HEK293T (cell line): ENCODE results near the gene RCOR3.

Experiments used
- CTCF ChIA-PET: fragments of 350-600 bp; formaldehyde crosslinking; extraction: SDS; loops from one replicate; lab custom pipeline; 2021; ENCODE audit warnings: antibody characterized with exemption, inconsistent platforms; lab: Yijun Ruan, JAX
- POLR2A ChIA-PET: fragments of 350-600 bp; formaldehyde crosslinking; extraction: SDS; loops from one replicate; lab custom pipeline; 2020; ENCODE audit warnings: antibody characterized with exemption, inconsistent platforms; lab: Yijun Ruan, JAX
- DNase-seq: peaks from one replicate; pipeline ENCODE4 v3.0.0; 2012; ENCODE audit warnings: mixed read lengths; ENCODE audit errors: extremely low spot score
- ARNT ChIP-seq: fragments of 450-650 bp; IDR thresholded peaks from 2 replicates; pipeline ENCODE4 v1.6.1; 2017; ENCODE audit warnings: mild to moderate bottlenecking
- BHLHE40 ChIP-seq: fragments of 450-650 bp; IDR thresholded peaks from 2 replicates; pipeline ENCODE4 v1.6.1; 2016; ENCODE audit warnings: mild to moderate bottlenecking, moderate library complexity, borderline replicate concordance
- CTBP1 ChIP-seq: fragments of 450-650 bp; IDR thresholded peaks from 2 replicates; pipeline ENCODE4 v1.6.1; 2016; ENCODE audit warnings: borderline replicate concordance
- ELF4 ChIP-seq: fragments of 450-650 bp; IDR thresholded peaks from 2 replicates; pipeline ENCODE4 v1.6.1; 2017; ENCODE audit warnings: antibody characterized with exemption
- FOXA1 ChIP-seq: fragments of 450-650 bp; IDR thresholded peaks from 2 replicates; pipeline ENCODE4 v1.6.1; 2016; ENCODE audit warnings: mild to moderate bottlenecking
- FOXK2 ChIP-seq: fragments of 450-650 bp; IDR thresholded peaks from 2 replicates; pipeline ENCODE4 v1.6.1; 2016; ENCODE audit warnings: mild to moderate bottlenecking
- FOXM1 ChIP-seq: fragments of 450-650 bp; IDR thresholded peaks from 2 replicates; pipeline ENCODE4 v1.6.1; 2017; ENCODE audit warnings: mild to moderate bottlenecking, borderline replicate concordance
- HDGF ChIP-seq: fragments of 450-650 bp; IDR thresholded peaks from 2 replicates; pipeline ENCODE4 v1.6.1; 2017; ENCODE audit warnings: antibody characterized with exemption, borderline replicate concordance
- L3MBTL2 ChIP-seq: fragments of 450-650 bp; conservative IDR thresholded peaks from 2 replicates; pipeline ENCODE4 v1.6.1; 2016; ENCODE audit warnings: mild to moderate bottlenecking
- LEF1 ChIP-seq: fragments of 450-650 bp; IDR thresholded peaks from 2 replicates; pipeline ENCODE4 v1.6.1; 2017; ENCODE audit warnings: mild to moderate bottlenecking, borderline replicate concordance
- NFRKB ChIP-seq: fragments of 450-650 bp; IDR thresholded peaks from 2 replicates; pipeline ENCODE4 v1.6.1; 2016; ENCODE audit warnings: mild to moderate bottlenecking, moderate library complexity
- SP1 ChIP-seq: fragments of 450-650 bp; IDR thresholded peaks from 2 replicates; pipeline ENCODE4 v1.6.1; 2017
- SUZ12 ChIP-seq: fragments of 450-650 bp; IDR thresholded peaks from 2 replicates; pipeline ENCODE4 v1.6.1; 2016; ENCODE audit warnings: mild to moderate bottlenecking
- TARDBP ChIP-seq: fragments of 450-650 bp; IDR thresholded peaks from 2 replicates; pipeline ENCODE4 v1.6.1; 2016
- ZNF384 ChIP-seq: fragments of 450-650 bp; IDR thresholded peaks from 2 replicates; pipeline ENCODE4 v1.6.1; 2016
- TF ChIP-seq, protein P1 (sequence below): fragments of 450-650 bp; IDR thresholded peaks from 2 replicates; pipeline ENCODE4 v1.6.1; 2016

RCOR3 gene

DNA sequence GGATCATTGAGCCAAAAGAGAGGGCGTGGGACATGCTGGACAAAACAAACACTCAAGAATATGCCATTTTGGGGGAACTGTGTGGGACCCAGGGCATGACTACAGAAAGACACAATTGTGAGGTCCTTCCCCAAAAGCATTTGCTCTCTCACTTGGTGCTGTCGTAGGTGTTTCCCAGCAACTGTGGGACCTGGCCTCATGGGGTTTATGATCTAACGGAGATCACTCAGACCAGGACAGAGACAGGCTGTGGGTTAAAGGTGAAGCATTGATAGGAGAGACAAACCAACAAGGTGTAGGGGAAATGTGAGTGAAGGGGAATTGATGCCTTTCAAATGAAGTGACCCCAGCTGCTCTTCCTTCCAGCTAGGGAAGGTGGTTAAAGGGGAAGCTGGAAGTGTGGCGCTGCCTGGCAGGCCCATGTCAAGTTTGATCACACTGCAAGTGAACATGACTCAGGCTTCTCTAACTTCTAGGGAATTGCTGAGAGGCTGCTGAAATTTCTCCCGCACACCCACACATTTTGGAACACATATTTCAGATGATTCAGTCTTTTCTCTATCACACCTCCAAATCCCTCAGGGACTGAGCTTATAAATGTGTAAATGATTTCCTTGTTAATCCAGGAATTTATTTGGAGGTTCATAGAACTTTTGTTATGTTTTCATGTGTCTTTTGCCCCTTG, 97.7 kb downstream of the RCOR3 start:
- CTCF ChIA-PET = no interaction called here
- no peak for DNase-seq
- POLR2A ChIA-PET = no interaction called here
- no peak for TF ChIP-seq FOXA1
- TF ChIP-seq SUZ12 = no peak
- TF ChIP-seq FOXK2 = no peak
- no peak for TF ChIP-seq CTBP1
- no peak for TF ChIP-seq LEF1
- TF ChIP-seq ZNF384 = no peak
- TF ChIP-seq TARDBP = no peak
- TF ChIP-seq L3MBTL2 = no peak
- no peak for TF ChIP-seq SP1
- TF ChIP-seq, protein P1, sequence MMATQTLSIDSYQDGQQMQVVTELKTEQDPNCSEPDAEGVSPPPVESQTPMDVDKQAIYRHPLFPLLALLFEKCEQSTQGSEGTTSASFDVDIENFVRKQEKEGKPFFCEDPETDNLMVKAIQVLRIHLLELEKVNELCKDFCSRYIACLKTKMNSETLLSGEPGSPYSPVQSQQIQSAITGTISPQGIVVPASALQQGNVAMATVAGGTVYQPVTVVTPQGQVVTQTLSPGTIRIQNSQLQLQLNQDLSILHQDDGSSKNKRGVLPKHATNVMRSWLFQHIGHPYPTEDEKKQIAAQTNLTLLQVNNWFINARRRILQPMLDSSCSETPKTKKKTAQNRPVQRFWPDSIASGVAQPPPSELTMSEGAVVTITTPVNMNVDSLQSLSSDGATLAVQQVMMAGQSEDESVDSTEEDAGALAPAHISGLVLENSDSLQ = no peak
- no peak for TF ChIP-seq ARNT
- no peak for TF ChIP-seq NFRKB
- no peak for TF ChIP-seq BHLHE40
- TF ChIP-seq FOXM1 = no peak
- no peak for TF ChIP-seq HDGF
- TF ChIP-seq ELF4 = no peak

DNA sequence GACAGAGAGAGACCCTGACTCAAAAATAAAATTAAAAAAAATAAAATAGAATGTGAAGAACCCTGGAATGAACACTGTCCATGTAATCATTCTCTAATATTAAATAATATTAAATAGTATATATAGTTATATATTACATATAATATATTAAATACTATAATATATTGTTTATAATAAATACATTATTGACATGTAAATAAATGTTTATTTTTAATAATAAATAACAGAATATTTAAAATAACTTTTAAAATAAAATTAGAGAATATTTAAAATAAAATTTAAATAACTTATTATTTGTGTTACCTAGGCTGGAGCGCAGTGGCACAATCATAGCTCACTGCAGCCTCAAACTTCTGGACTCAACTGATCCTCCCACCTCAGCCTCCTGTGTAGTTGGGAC, 99.5 kb downstream of the RCOR3 start:
- ChIA-PET CTCF (interaction anchor here (0.7 kb wide), 1 partner anchor 9 kb away, joined by 5 read pairs; no protein-coding TSS in a partner anchor), POLR2A (interaction anchor here (1.0 kb wide), 1 partner anchor 24 kb away, joined by 3 read pairs; no protein-coding TSS in a partner anchor)
- DNase-seq = no peak
- TF ChIP-seq FOXM1 (no peak), CTBP1 (no peak), ZNF384 (no peak), ARNT (no peak), HDGF (no peak), FOXK2 (no peak), NFRKB (no peak), L3MBTL2 (no peak), BHLHE40 (no peak), SP1 (no peak), FOXA1 (no peak), SUZ12 (no peak)

DNA sequence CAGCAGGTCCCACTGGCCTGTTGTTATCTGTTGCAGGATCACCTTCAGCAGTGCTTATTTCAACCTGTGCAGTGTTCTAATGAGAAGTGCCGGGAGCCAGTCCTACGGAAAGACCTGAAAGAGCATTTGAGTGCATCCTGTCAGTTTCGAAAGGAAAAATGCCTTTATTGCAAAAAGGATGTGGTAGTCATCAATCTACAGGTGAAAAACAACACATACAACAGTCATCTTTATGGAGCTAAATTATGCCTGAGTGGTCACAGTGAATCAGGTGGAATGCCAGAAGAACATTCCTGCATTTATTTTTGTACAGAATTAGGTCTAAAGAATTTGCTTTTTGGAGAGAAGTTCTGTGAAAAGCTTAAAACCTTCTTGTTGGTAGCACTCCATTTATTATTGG, 100.7 kb downstream of the RCOR3 start:
- ChIA-PET CTCF (no interaction called here), POLR2A (no interaction called here)
- no peak for DNase-seq
- no peak for TF ChIP-seq SP1

DNA sequence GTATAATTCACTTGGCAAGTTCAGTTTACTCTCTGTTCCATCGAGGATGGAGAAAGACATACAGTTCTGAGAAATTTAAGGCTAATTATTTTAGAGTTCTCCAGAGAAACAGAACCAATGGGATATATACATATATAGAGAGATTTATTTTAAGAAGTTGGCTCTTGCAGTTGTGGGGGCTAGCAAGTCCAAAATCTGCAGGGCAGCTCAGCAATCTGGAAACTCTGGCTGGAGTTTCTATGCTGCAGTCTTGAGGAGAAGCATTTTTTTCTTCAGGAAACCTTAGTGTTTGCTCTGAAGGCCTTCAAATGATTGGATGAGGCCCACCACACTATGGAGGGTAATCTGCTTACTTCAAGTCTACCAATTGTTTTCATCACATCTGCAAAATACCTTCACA, 102.0 kb downstream of the RCOR3 start:
- TF ChIP-seq ARNT = no peak
- ChIA-PET CTCF (no interaction called here), POLR2A (no interaction called here)
- DNase-seq = no peak
